Activated CD4-positive, alpha-beta T cell treated with anti-CD3 and anti-CD28 coated beads for 48 hours (primary cell): ENCODE measurements around the gene CDK19.
"Not testable (repeated sequence)": the region's sequence is repeated elsewhere in the genome, so short reads cannot be mapped to it uniquely, and the experiment has no call there.

ENCODE experiments used
- DNase-seq: peaks from one replicate; pipeline ENCODE4 v3.0.0-alpha.2; 2020

The CDK19 gene

GRCh38 chr6:110617057-110617456, 198.2 kb downstream of the CDK19 start:
- DNase-seq, result no peak

- DNase-seq, result no peak
Measured at GRCh38 chr6:110615722-110616121, 199.5 kb downstream of the CDK19 start.

GRCh38 chr6:110614586-110614985, 200.7 kb downstream of the CDK19 start:
- no peak for DNase-seq

- no peak for DNase-seq
Measured at GRCh38 chr6:110614106-110614505, 201.2 kb downstream of the CDK19 start.

- DNase-seq, result no peak
Measured at GRCh38 chr6:110613356-110613755, 201.9 kb downstream of the CDK19 start.

GRCh38 chr6:110612298-110612697, 203.0 kb downstream of the CDK19 start:
- DNase-seq, result no peak

GRCh38 chr6:110609101-110609500, 206.2 kb downstream of the CDK19 start:
- no peak for DNase-seq

GRCh38 chr6:110608151-110608550, 207.1 kb downstream of the CDK19 start:
- DNase-seq, result no peak

- no peak for DNase-seq
Measured at GRCh38 chr6:110606151-110606550, 209.1 kb downstream of the CDK19 start.

GRCh38 chr6:110600640-110601039, 214.6 kb downstream of the CDK19 start:
- not testable (repeated sequence) for DNase-seq

GRCh38 chr6:110597761-110598160, 217.5 kb downstream of the CDK19 start:
- DNase-seq, result no peak

GRCh38 chr6:110596354-110596753, 218.9 kb downstream of the CDK19 start:
- DNase-seq, result no peak

GRCh38 chr6:110595112-110595511, 220.2 kb downstream of the CDK19 start:
- no peak for DNase-seq

GRCh38 chr6:110593637-110594036, 221.6 kb downstream of the CDK19 start:
- no peak for DNase-seq

GRCh38 chr6:110592765-110593164, 222.5 kb downstream of the CDK19 start:
- no peak for DNase-seq

- peak; percentile 59 for DNase-seq
Measured at GRCh38 chr6:110590821-110591351, 224.4 kb downstream of the CDK19 start.

GRCh38 chr6:110589865-110590513, 225.3 kb downstream of the CDK19 start:
- no peak for DNase-seq

GRCh38 chr6:110587328-110587727, 227.9 kb downstream of the CDK19 start:
- DNase-seq, result no peak

- DNase-seq, result no peak
Measured at GRCh38 chr6:110581679-110582078, 233.6 kb downstream of the CDK19 start.

- not testable (repeated sequence) for DNase-seq
Measured at GRCh38 chr6:110577596-110578167, 237.6 kb downstream of the CDK19 start.

- no peak for DNase-seq
Measured at GRCh38 chr6:110575925-110576463, 239.3 kb downstream of the CDK19 start.

GRCh38 chr6:110574817-110575216, 240.5 kb downstream of the CDK19 start:
- DNase-seq, result no peak

- DNase-seq, result no peak
Measured at GRCh38 chr6:110573537-110573936, 241.7 kb downstream of the CDK19 start.

- DNase-seq, result no peak
Measured at GRCh38 chr6:110573136-110573535, 242.1 kb downstream of the CDK19 start.
